Keratinocyte (primary cell): ENCODE data around the gene PRKAR1B. TPM values are rescaled to one million over a fixed set of nuclear protein-coding genes. Genes with fewer than 3 reads are reported as not detected.

Source experiments
- DNase-seq: peaks from one replicate; pipeline ENCODE4 v3.0.0-alpha.2; 2011; ENCODE audit warnings: low read depth, missing footprints, low spot score
- FAIRE-seq: peaks from 2 replicates; lab custom pipeline; 2011; peaks lifted over from hg19 to GRCh38; lab: Jason Lieb, UNC
- H2AFZ ChIP-seq: 2 replicates; pipeline ENCODE4 v1.6.0; 2012; ENCODE audit warnings: low read length, control low read depth, inconsistent platforms; ENCODE audit not compliant: control insufficient read depth
- H3K27ac ChIP-seq: 2 replicates; pipeline ENCODE4 v1.5.1; 2011; ENCODE audit warnings: low read length; ENCODE audit not compliant: control insufficient read depth, insufficient read depth
- H3K27me3 ChIP-seq: 3 replicates; pipeline ENCODE4 v1.6.0; 2011; ENCODE audit warnings: low read length; ENCODE audit not compliant: control insufficient read depth, insufficient read depth; ENCODE audit errors: extremely low read depth
- H3K36me3 ChIP-seq, 2 experiments: 2 replicates in 1 of 2; 3 replicates in 1 of 2; pipeline ENCODE4 v1.5.1; 2011; ENCODE audit warnings: low read length in 2 of 2, mild to moderate bottlenecking in 1 of 2; ENCODE audit not compliant: control insufficient read depth in 2 of 2, insufficient read depth in 2 of 2; ENCODE audit errors: extremely low read depth in 1 of 2
- H3K4me1 ChIP-seq: 3 replicates; pipeline ENCODE4 v1.5.1; 2011; ENCODE audit warnings: low read length; ENCODE audit not compliant: control insufficient read depth, insufficient read depth; ENCODE audit errors: extremely low read depth
- H3K4me2 ChIP-seq: 3 replicates; pipeline ENCODE4 v1.6.0; 2011; ENCODE audit warnings: low read depth, low read length; ENCODE audit not compliant: control insufficient read depth, insufficient read depth; ENCODE audit errors: extremely low read depth
- H3K4me3 ChIP-seq, 3 experiments: fragments of 200-600 bp in 1 of 3; sonication (generic) in 1 of 3; 2 replicates in 2 of 3; 3 replicates in 1 of 3; pipeline ENCODE4 v1.5.1; 2011 to 2016; ENCODE audit warnings: low read length in 3 of 3, mild to moderate bottlenecking in 3 of 3, control low read depth in 2 of 3, inconsistent platforms in 1 of 3, low read depth in 1 of 3, mixed read lengths in 1 of 3, mixed run types in 1 of 3, moderate library complexity in 1 of 3; ENCODE audit not compliant: control insufficient read depth in 2 of 3, insufficient read depth in 2 of 3; ENCODE audit errors: extremely low read depth in 1 of 3
- H3K79me2 ChIP-seq: 2 replicates; pipeline ENCODE4 v1.6.0; 2012; ENCODE audit warnings: low read length; ENCODE audit not compliant: control insufficient read depth, insufficient read depth
- H3K9ac ChIP-seq: 3 replicates; pipeline ENCODE4 v1.6.0; 2011; ENCODE audit warnings: low read length; ENCODE audit not compliant: control insufficient read depth, insufficient read depth; ENCODE audit errors: extremely low read depth
- H3K9me1 ChIP-seq: 3 replicates; pipeline ENCODE4 v1.6.0; 2011; ENCODE audit warnings: low read length; ENCODE audit not compliant: control insufficient read depth, insufficient read depth; ENCODE audit errors: extremely low read depth
- H3K9me3 ChIP-seq: 2 replicates; pipeline ENCODE4 v1.5.1; 2012; ENCODE audit warnings: low read depth, low read length; ENCODE audit not compliant: control insufficient read depth
- H4K20me1 ChIP-seq: 3 replicates; pipeline ENCODE4 v1.6.0; 2011; ENCODE audit warnings: low read length; ENCODE audit not compliant: control insufficient read depth, insufficient read depth; ENCODE audit errors: extremely low read depth
- EZH2 ChIP-seq: IDR thresholded peaks from one replicate; pipeline ENCODE4 v1.6.1; 2012; ENCODE audit warnings: inconsistent platforms, mild to moderate bottlenecking, low read length, moderate library complexity
- dilution Hi-C: fragments of 300-500 bp; cut with MboI; formaldehyde crosslinking; loops from one replicate; pipeline ENCODE4 v1.7.0; 2020; ENCODE audit warnings: low sequenced_read_pairs; ENCODE audit not compliant: extremely low pct_ligation_motif_present
- polyA plus RNA-seq, 5 experiments: library from polyadenylated mRNA; depleted of rRNA in 3 of 5; stranded (reverse) in 3 of 5; stranded (forward) in 1 of 5; unstranded in 1 of 5; fragments of >200 nt; gene quantifications; 1 replicate in 1 of 5; 2 replicates in 3 of 5; 3 replicates in 1 of 5; pipeline versions ENCODE4 v1.2.1 to v1.2.3, GENCODE V29; 2011 to 2012; ENCODE audit warnings: missing spikeins in 2 of 5, low read depth in 1 of 5, low replicate concordance in 1 of 5

Gene PRKAR1B
- polyA plus RNA-seq, 1 donor (not counting 4 experiments of a cell fraction or from before 2014, with no cell fraction given), result 10.8 TPM

DNA sequence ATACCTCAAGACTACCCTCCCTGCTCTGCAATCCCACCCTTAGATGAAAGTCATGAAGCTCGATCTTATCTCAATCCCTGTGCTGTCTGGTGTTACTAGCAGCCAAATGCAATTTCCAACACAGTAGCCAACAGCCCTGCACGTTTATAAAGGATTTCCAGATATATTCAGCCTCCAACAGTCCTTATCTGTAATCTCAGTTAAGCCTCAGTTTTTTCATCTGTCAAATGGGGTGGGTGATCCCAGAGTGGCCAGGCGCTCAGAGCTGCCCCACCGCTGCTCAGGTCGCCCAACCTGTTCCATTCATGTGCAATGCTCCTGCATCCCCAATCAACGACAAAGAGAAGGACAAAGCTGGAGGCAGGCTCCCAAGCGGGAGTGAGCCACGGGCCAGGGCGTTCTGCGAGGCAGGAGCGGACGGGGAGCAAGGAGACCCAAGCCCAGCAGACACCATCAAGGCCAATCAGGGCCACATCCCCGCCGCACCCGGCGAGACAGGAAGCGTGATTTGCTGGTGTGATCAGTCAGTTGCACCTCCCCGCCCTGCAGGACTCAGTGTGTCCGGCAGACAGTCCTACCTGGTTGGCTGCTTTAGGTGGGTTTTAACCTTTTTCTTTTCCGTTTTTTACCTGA lies 227.1 kb downstream of the PRKAR1B start:
- H3K27ac ChIP-seq, result no peak overlapping the region
- DNase-seq (no peak), FAIRE-seq (no peak)
- no peaks in the 10 kb centered on the region for H3K9me3 ChIP-seq
- H3K9me1 ChIP-seq, result no peaks in the 10 kb centered on the region
- H3K36me3 ChIP-seq, result peaks cover 45 to 50% of the 10 kb centered on the region in 2 experiments
- H2AFZ ChIP-seq, result no peak overlapping the region
- H4K20me1 ChIP-seq, result no peaks in the 10 kb centered on the region
- peaks cover 13% of the 10 kb centered on the region for H3K79me2 ChIP-seq
- no peak overlapping the region for H3K4me3 ChIP-seq
- dilution Hi-C loops, result no loop called here
- H3K27me3 ChIP-seq, result no peaks in the 10 kb centered on the region
- no peak overlapping the region for H3K9ac ChIP-seq
- H3K4me1 ChIP-seq, result peaks cover 20% of the 10 kb centered on the region
- no peak overlapping the region for H3K4me2 ChIP-seq
- no peak for TF ChIP-seq EZH2

Other genes starting within 250 kb of the PRKAR1B start
- 12.4 to 22.6 TPM (median 14.8 TPM) in 3 replicates for gene PDGFA, start 207.4 kb downstream of the PRKAR1B start, polyA plus RNA-seq
- 10.1 to 33.5 TPM (median 16.3 TPM) in 3 replicates for gene DNAAF5, start 582 bp downstream of the PRKAR1B start, polyA plus RNA-seq
- gene SUN1, start 105.2 kb upstream of the PRKAR1B start, polyA plus RNA-seq, result 164 to 176 TPM (median 166 TPM) in 3 replicates
- 21.1 to 32.0 TPM (median 22.9 TPM) in 3 replicates for gene GET4, start 149.3 kb upstream of the PRKAR1B start, polyA plus RNA-seq
- gene ADAP1, start 227.4 kb upstream of the PRKAR1B start, polyA plus RNA-seq, result 4.3 to 6.2 TPM (median 5.5 TPM) in 3 replicates
- gene COX19, start 248.3 kb upstream of the PRKAR1B start, polyA plus RNA-seq, result 4.7 to 6.3 TPM (median 6.2 TPM) in 3 replicates